ENCODE measurements around the gene UPK1A. TPM values are rescaled to one million over a fixed set of nuclear protein-coding genes. Genes with fewer than 3 reads are reported as not detected.
"Not testable (repeated sequence)": the region's sequence is repeated elsewhere in the genome, so short reads cannot be mapped to it uniquely, and the experiment has no call there.

UPK1A gene
- total RNA-seq, 1 experiment from 2014 or later = 0.17 TPM

- DNase-seq (ENCODE audit: low read depth) = no peak
Measured at GRCh38 chr19:35689836-35690235, 23.5 kb downstream of the UPK1A start.

GRCh38 chr19:35691106-35691505 lies 24.8 kb downstream of the UPK1A start:
- not testable (repeated sequence) for DNase-seq (ENCODE audit: low read depth)

- DNase-seq (ENCODE audit: low read depth) = no peak
Measured at GRCh38 chr19:35692010-35692409, 25.7 kb downstream of the UPK1A start.

GRCh38 chr19:35693422-35693821 lies 27.1 kb downstream of the UPK1A start:
- no peak for DNase-seq (ENCODE audit: low read depth)

- peak; percentile 83 for DNase-seq (ENCODE audit: low read depth)
Measured at GRCh38 chr19:35693835-35694599, 27.7 kb downstream of the UPK1A start.

GRCh38 chr19:35695895-35696422 lies 29.6 kb downstream of the UPK1A start:
- no peak for DNase-seq (ENCODE audit: low read depth)

GRCh38 chr19:35696835-35697234 lies 30.5 kb downstream of the UPK1A start:
- no peak for DNase-seq (ENCODE audit: low read depth)

- peak; percentile 95 for DNase-seq (ENCODE audit: low read depth)
Measured at GRCh38 chr19:35702223-35703012, 36.1 kb downstream of the UPK1A start.

- DNase-seq (ENCODE audit: low read depth) = no peak
Measured at GRCh38 chr19:35703343-35703742, 37.0 kb downstream of the UPK1A start.

- DNase-seq (ENCODE audit: low read depth) = peak; percentile 40
Measured at GRCh38 chr19:35704218-35704617, 37.9 kb downstream of the UPK1A start, which contains the start of gene ZBTB32. ZBTB32 (plus strand) TSS chr19:35704558; CDS start chr19:35714627, 10,069 bp downstream.

GRCh38 chr19:35708391-35708790 lies 42.1 kb downstream of the UPK1A start:
- no peak for DNase-seq (ENCODE audit: low read depth)

- no peak for DNase-seq (ENCODE audit: low read depth)
Measured at GRCh38 chr19:35710784-35711723, 44.7 kb downstream of the UPK1A start.

GRCh38 chr19:35712567-35713505 lies 46.5 kb downstream of the UPK1A start:
- no peak for DNase-seq (ENCODE audit: low read depth)

- DNase-seq (ENCODE audit: low read depth) = no peak
Measured at GRCh38 chr19:35713506-35713850, 47.2 kb downstream of the UPK1A start.

GRCh38 chr19:35713904-35714495 lies 47.7 kb downstream of the UPK1A start:
- DNase-seq (ENCODE audit: low read depth) = no peak

GRCh38 chr19:35714601-35715354 lies 48.5 kb downstream of the UPK1A start:
- DNase-seq (ENCODE audit: low read depth) = no peak

- DNase-seq (ENCODE audit: low read depth) = no peak
Measured at GRCh38 chr19:35715355-35715809, 49.1 kb downstream of the UPK1A start.

GRCh38 chr19:35715981-35716800 lies 49.9 kb downstream of the UPK1A start:
- DNase-seq (ENCODE audit: low read depth) = no peak

All from LHCN-M2 (cell line).